BLaER1 treated with 17β-estradiol and CSF1 and Interleukin-3, amounts not matched to agents 10 nM and 100 nM (cell line): Measurements from ENCODE around the gene TTC17.
"Not testable (repeated sequence)": the region's sequence is repeated elsewhere in the genome, so short reads cannot be mapped to it uniquely, and the experiment has no call there.

ENCODE experiments used
- H3K27ac ChIP-seq, 11 experiments: shearing (Covaris generic); formaldehyde crosslinking; 2 replicates each; pipeline ENCODE4 v1.8.1; 2022
- H3K27me3 ChIP-seq, 11 experiments: shearing (Covaris generic); formaldehyde crosslinking; 2 replicates each; pipeline ENCODE4 v1.8.1; 2022
- H3K36me3 ChIP-seq, 11 experiments: shearing (Covaris generic); formaldehyde crosslinking; 2 replicates each; pipeline ENCODE4 v1.8.1; 2022
- H3K4me1 ChIP-seq, 10 experiments: shearing (Covaris generic); formaldehyde crosslinking; 2 replicates each; pipeline ENCODE4 v1.8.1; 2022
- H3K4me2 ChIP-seq, 11 experiments: shearing (Covaris generic); formaldehyde crosslinking; 2 replicates each; pipeline ENCODE4 v1.8.1; 2022
- H3K4me3 ChIP-seq, 10 experiments: shearing (Covaris generic); formaldehyde crosslinking; 2 replicates each; pipeline ENCODE4 v1.8.1; 2022
- H3K9ac ChIP-seq, 11 experiments: shearing (Covaris generic); formaldehyde crosslinking; 2 replicates each; pipeline ENCODE4 v1.8.1; 2022
- H3K9me3 ChIP-seq, 11 experiments: shearing (Covaris generic); formaldehyde crosslinking; replicated peaks in 1 of 11; 2 replicates each; pipeline ENCODE4 v1.8.1; 2022
- H4K20me1 ChIP-seq, 11 experiments: shearing (Covaris generic); formaldehyde crosslinking; 2 replicates each; pipeline ENCODE4 v1.8.1; 2022
- Cebpa-rat ChIP-seq, 11 experiments: shearing (Covaris generic); IDR thresholded peaks; 2 replicates each; pipeline ENCODE4 v1.8.1; 2022

Gene TTC17, protein sequence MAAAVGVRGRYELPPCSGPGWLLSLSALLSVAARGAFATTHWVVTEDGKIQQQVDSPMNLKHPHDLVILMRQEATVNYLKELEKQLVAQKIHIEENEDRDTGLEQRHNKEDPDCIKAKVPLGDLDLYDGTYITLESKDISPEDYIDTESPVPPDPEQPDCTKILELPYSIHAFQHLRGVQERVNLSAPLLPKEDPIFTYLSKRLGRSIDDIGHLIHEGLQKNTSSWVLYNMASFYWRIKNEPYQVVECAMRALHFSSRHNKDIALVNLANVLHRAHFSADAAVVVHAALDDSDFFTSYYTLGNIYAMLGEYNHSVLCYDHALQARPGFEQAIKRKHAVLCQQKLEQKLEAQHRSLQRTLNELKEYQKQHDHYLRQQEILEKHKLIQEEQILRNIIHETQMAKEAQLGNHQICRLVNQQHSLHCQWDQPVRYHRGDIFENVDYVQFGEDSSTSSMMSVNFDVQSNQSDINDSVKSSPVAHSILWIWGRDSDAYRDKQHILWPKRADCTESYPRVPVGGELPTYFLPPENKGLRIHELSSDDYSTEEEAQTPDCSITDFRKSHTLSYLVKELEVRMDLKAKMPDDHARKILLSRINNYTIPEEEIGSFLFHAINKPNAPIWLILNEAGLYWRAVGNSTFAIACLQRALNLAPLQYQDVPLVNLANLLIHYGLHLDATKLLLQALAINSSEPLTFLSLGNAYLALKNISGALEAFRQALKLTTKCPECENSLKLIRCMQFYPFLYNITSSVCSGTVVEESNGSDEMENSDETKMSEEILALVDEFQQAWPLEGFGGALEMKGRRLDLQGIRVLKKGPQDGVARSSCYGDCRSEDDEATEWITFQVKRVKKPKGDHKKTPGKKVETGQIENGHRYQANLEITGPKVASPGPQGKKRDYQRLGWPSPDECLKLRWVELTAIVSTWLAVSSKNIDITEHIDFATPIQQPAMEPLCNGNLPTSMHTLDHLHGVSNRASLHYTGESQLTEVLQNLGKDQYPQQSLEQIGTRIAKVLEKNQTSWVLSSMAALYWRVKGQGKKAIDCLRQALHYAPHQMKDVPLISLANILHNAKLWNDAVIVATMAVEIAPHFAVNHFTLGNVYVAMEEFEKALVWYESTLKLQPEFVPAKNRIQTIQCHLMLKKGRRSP

DNA sequence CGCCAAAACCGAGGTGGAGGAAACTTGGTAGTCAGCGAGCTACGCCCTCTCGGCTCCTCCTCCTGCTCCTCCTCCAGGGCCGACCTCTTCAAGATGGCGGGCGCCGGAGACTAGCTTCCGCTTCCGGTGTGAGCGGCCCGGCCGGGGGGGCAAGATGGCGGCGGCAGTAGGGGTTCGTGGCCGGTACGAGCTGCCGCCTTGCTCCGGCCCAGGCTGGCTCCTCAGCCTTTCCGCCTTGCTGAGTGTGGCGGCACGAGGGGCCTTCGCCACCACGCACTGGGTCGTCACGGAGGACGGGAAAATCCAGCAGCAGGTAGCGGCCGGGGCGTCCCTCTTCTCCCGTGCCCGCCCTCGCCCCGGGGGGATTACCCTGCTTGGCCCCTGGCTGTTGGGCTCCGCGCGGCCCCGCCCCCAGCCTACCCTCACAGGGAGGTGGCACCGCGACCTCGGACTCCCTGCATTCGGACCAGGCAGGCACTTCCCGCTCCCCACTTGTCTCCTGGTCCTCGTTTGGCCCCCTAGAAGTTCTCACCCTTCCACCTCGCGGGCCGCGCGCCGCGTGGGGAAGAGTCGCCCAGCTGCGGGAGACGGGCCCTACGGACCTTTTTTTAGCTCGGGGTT is at the start of gene TTC17:
TTC17 (plus strand) TSS at position 120 of the 621 bp plus-strand sequence; CDS start at position 155, 35 bp downstream.
- peaks cover 22 to 36% (median 26%) of the 10 kb centered on the region in 10 experiments for H3K4me1 ChIP-seq
- peaks cover 10 to 26% (median 16%) of the 10 kb centered on the region in 11 experiments for H3K36me3 ChIP-seq
- peak within 1 kb of the TSS; percentile 78 to 95 (median 89) for H3K4me2 ChIP-seq
- peak within 1 kb of the TSS; percentile 95 to 99 (median 97) for H3K27ac ChIP-seq
- H3K27me3 ChIP-seq, result no peaks in the 10 kb centered on the region
- peak within 1 kb of the TSS; percentile 76 to 97 (median 88) for H3K4me3 ChIP-seq
- peak within 1 kb of the TSS; percentile 94 to 99 (median 97) for H3K9ac ChIP-seq
- no peak for TF ChIP-seq Cebpa-rat (IDR thresholded peaks at IDR 0.05)
- no peaks in the 10 kb centered on the region for H3K9me3 ChIP-seq
- H4K20me1 ChIP-seq, result peaks cover 25 to 46% (median 42%) of the 10 kb centered on the region in 11 experiments

GRCh38 chr11:43311791-43312607 is 46.7 kb upstream of the TTC17 start, which contains the start of gene API5:
Gene API5 (plus strand): TSS chr11:43311996. CDS start chr11:43312128, 132 bp downstream.
- H3K36me3 ChIP-seq, result peaks cover 0 to 22% (median 11%) of the 10 kb centered on the region in 11 experiments; a peak in 11 of 22 replicates
- peaks cover 41 to 52% (median 50%) of the 10 kb centered on the region in 11 experiments; a peak in 21 of 22 replicates for H4K20me1 ChIP-seq
- no peaks in the 10 kb centered on the region for H3K27me3 ChIP-seq
- no peak for TF ChIP-seq Cebpa-rat (IDR thresholded peaks at IDR 0.05)
- H3K9ac ChIP-seq, result peak within 1 kb of the TSS; percentile 91 to 97 (median 95)
- peak within 1 kb of the TSS; percentile 73 to 92 (median 90) for H3K4me2 ChIP-seq
- H3K4me1 ChIP-seq, result peaks cover 33 to 43% (median 39%) of the 10 kb centered on the region in 10 experiments
- H3K27ac ChIP-seq, result peak within 1 kb of the TSS; percentile 83 to 96 (median 90)
- H3K4me3 ChIP-seq, result peak within 1 kb of the TSS; percentile 85 to 100 (median 92)
- no peaks in the 10 kb centered on the region for H3K9me3 ChIP-seq

GRCh38 chr11:43315966-43316365 is 42.8 kb upstream of the TTC17 start:
- Histone ChIP-seq H4K20me1 (peaks cover 66 to 92% (median 87%) of the 10 kb centered on the region in 11 experiments; a peak in 21 of 22 replicates), H3K36me3 (peaks cover 38 to 62% (median 50%) of the 10 kb centered on the region in 11 experiments), H3K27ac (no peak overlapping the region; a peak in 1 of 22 replicates), H3K9ac (peak overlapping the region in 2 of 11 experiments; percentile 30 to 46; a peak in 2 of 22 replicates), H3K4me2 (peak overlapping the region in 10 of 11 experiments; percentile 23 to 84 (median 34); a peak in 17 of 22 replicates), H3K9me3 (no peaks in the 10 kb centered on the region), H3K4me3 (no peak overlapping the region), H3K4me1 (peaks cover 36 to 46% (median 40%) of the 10 kb centered on the region in 10 experiments), H3K27me3 (no peaks in the 10 kb centered on the region)
- TF ChIP-seq Cebpa-rat (IDR thresholded peaks at IDR 0.05), result no peak

GRCh38 chr11:43316451-43316850 is 42.3 kb upstream of the TTC17 start:
- peaks cover 66 to 94% (median 87%) of the 10 kb centered on the region in 11 experiments; a peak in 21 of 22 replicates for H4K20me1 ChIP-seq
- H3K9me3 ChIP-seq, result no peaks in the 10 kb centered on the region
- peaks cover 35 to 46% (median 40%) of the 10 kb centered on the region in 10 experiments for H3K4me1 ChIP-seq
- no peak for TF ChIP-seq Cebpa-rat (IDR thresholded peaks at IDR 0.05)
- H3K27ac ChIP-seq, result peak overlapping the region in 2 of 11 experiments; percentile 15 to 36; a peak in 2 of 22 replicates
- peak overlapping the region; percentile 23 to 84 (median 50); a peak in 19 of 22 replicates for H3K4me2 ChIP-seq
- no peaks in the 10 kb centered on the region for H3K27me3 ChIP-seq
- peaks cover 43 to 67% (median 55%) of the 10 kb centered on the region in 11 experiments for H3K36me3 ChIP-seq
- peak overlapping the region in 2 of 11 experiments; percentile 30 to 46; a peak in 2 of 22 replicates for H3K9ac ChIP-seq
- no peak overlapping the region for H3K4me3 ChIP-seq

- no peaks in the 10 kb centered on the region for H3K27me3 ChIP-seq
- peaks cover 0 to 11% (median 3%) of the 10 kb centered on the region in 10 experiments; a peak in 8 of 20 replicates for H3K4me1 ChIP-seq
- TF ChIP-seq Cebpa-rat (IDR thresholded peaks at IDR 0.05), result no peak
- H3K4me2 ChIP-seq, result no peak overlapping the region
- H3K9me3 ChIP-seq, result no peaks in the 10 kb centered on the region
- no peak overlapping the region for H3K4me3 ChIP-seq
- H3K9ac ChIP-seq, result no peak overlapping the region
- H3K36me3 ChIP-seq, result peaks cover 98 to 100% (median 100%) of the 10 kb centered on the region in 11 experiments
- no peak overlapping the region for H3K27ac ChIP-seq
- peaks cover 0 to 36% (median 7%) of the 10 kb centered on the region in 11 experiments; a peak in 7 of 22 replicates for H4K20me1 ChIP-seq
These were observed 30.7 kb upstream of the TTC17 start for GRCh38 chr11:43327987-43328386.

- peaks cover 98 to 100% (median 100%) of the 10 kb centered on the region in 11 experiments for H3K36me3 ChIP-seq
- H3K9me3 ChIP-seq, result no peaks in the 10 kb centered on the region
- H3K27ac ChIP-seq, result no peak overlapping the region
- peaks cover 0 to 11% (median 3%) of the 10 kb centered on the region in 10 experiments; a peak in 8 of 20 replicates for H3K4me1 ChIP-seq
- H4K20me1 ChIP-seq, result peaks cover 0 to 36% (median 7%) of the 10 kb centered on the region in 11 experiments; a peak in 7 of 22 replicates
- H3K4me3 ChIP-seq, result no peak overlapping the region
- no peak overlapping the region for H3K4me2 ChIP-seq
- no peak for TF ChIP-seq Cebpa-rat (IDR thresholded peaks at IDR 0.05)
- no peaks in the 10 kb centered on the region for H3K27me3 ChIP-seq
- H3K9ac ChIP-seq, result no peak overlapping the region
These were observed 30.2 kb upstream of the TTC17 start for GRCh38 chr11:43328482-43328881.

GRCh38 chr11:43341159-43341558 is 17.6 kb upstream of the TTC17 start:
- no peaks in the 10 kb centered on the region for H3K27me3 ChIP-seq
- H3K27ac ChIP-seq, result no peak overlapping the region
- no peaks in the 10 kb centered on the region for H3K4me1 ChIP-seq
- no peak for TF ChIP-seq Cebpa-rat (IDR thresholded peaks at IDR 0.05)
- H3K4me2 ChIP-seq, result no peak overlapping the region
- H3K36me3 ChIP-seq, result peaks cover 61 to 95% (median 69%) of the 10 kb centered on the region in 11 experiments
- no peak overlapping the region for H3K9ac ChIP-seq
- peaks cover 0 to 8% (median 0%) of the 10 kb centered on the region in 11 experiments; a peak in 1 of 22 replicates for H4K20me1 ChIP-seq
- H3K4me3 ChIP-seq, result no peak overlapping the region
- peaks cover 5 to 10% (median 7%) of the 10 kb centered on the region in 11 experiments; a peak in 16 of 22 replicates for H3K9me3 ChIP-seq

DNA sequence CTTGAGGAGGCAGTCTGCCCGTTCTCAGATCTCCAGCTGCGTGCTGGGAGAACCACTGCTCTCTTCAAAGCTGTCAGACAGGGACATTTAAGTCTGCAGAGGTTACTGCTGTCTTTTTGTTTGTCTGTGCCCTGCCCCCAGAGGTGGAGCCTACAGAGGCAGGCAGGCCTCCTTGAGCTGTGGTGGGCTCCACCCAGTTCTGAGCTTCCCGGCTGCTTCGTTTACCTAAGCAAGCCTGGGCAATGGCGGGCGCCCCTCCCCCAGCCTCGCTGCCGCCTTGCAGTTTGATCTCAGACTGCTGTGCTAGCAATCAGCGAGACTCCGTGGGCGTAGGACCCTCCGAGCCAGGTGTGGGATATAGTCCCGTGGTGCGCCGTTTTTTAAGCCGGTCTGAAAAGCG is 7.3 kb upstream of the TTC17 start:
- H3K36me3 ChIP-seq, H3K9me3 ChIP-seq, H3K4me2 ChIP-seq, H3K4me3 ChIP-seq, H3K9ac ChIP-seq, H3K4me1 ChIP-seq, H3K27me3 ChIP-seq, H3K27ac ChIP-seq, H4K20me1 ChIP-seq: not testable (repeated sequence)
